Natural killer cell (primary cell): Measurements from ENCODE around the gene OR4D2. TPM values are rescaled to one million over a fixed set of nuclear protein-coding genes. Genes with fewer than 3 reads are reported as not detected.
A peak's percentile ranks its signal among the peaks of the same experiment; 100 is the strongest.

Experiments
- ATAC-seq, 3 donors: fragments of 150-1000 bp in 2 of 3; fragments of 200-7000 bp in 1 of 3; cut with Tn5 transposase; 1 replicate in 1 of 3; 2 replicates in 2 of 3; pipeline ENCODE4 v1.10.0; 2021; ENCODE audit warnings: mild to moderate bottlenecking in 2 of 3, moderate library complexity in 2 of 3
- DNase-seq, 2 donors: peaks; one replicate each; pipeline versions ENCODE4 v3.0.0 to v3.0.0-alpha.2; 2013 to 2021; ENCODE audit warnings: mixed read lengths in 1 of 2
- H3K27ac ChIP-seq: one replicate; pipeline ENCODE4 v1.5.1; 2013; ENCODE audit warnings: mild to moderate bottlenecking, low read length
- H3K27me3 ChIP-seq: one replicate; pipeline ENCODE4 v1.6.1; 2013; ENCODE audit warnings: low read length; ENCODE audit not compliant: control insufficient read depth, insufficient read depth
- H3K36me3 ChIP-seq: one replicate; pipeline ENCODE4 v1.6.1; 2013; ENCODE audit warnings: low read length; ENCODE audit not compliant: control insufficient read depth, insufficient read depth
- H3K4me1 ChIP-seq: one replicate; pipeline ENCODE4 v1.6.1; 2013; ENCODE audit warnings: low read length; ENCODE audit not compliant: control insufficient read depth, insufficient read depth
- H3K4me3 ChIP-seq: one replicate; pipeline ENCODE4 v1.5.1; 2013; ENCODE audit warnings: low read length
- H3K9me3 ChIP-seq: one replicate; pipeline ENCODE4 v1.6.1; 2013; ENCODE audit warnings: low read length; ENCODE audit not compliant: control insufficient read depth, insufficient read depth
- H3K27ac Mint-ChIP-seq, 2 donors: one replicate each; pipeline ENCODE4 v1.8.0; 2022; ENCODE audit warnings: mild to moderate bottlenecking in 2 of 2, mixed read lengths in 2 of 2, moderate library complexity in 1 of 2
- H3K27me3 Mint-ChIP-seq, 2 donors: one replicate each; pipeline ENCODE4 v1.8.0; 2022; ENCODE audit warnings: low read depth in 2 of 2, mixed read lengths in 2 of 2
- H3K36me3 Mint-ChIP-seq: one replicate; pipeline ENCODE4 v1.8.0; 2022; ENCODE audit warnings: mixed read lengths
- H3K4me1 Mint-ChIP-seq, 2 donors: one replicate each; pipeline ENCODE4 v1.8.0; 2022; ENCODE audit warnings: mixed read lengths in 2 of 2
- H3K4me3 Mint-ChIP-seq: one replicate; pipeline ENCODE4 v1.8.0; 2022; ENCODE audit warnings: mild to moderate bottlenecking, moderate library complexity, mixed read lengths
- H3K9me3 Mint-ChIP-seq, 2 donors: one replicate each; pipeline ENCODE4 v1.8.0; 2022; ENCODE audit warnings: mixed read lengths in 2 of 2
- WGBS: methylation state at CpG from one replicate; pipeline ENCODE4 v1.1.7; 2013; ENCODE audit warnings: missing lambda C conversion rate; ENCODE audit not compliant: insufficient coverage; 5-methylcytosine and 5-hydroxymethylcytosine counted together
- intact Hi-C: fragments of 100-400 bp; cut with micrococcal nuclease; formaldehyde crosslinking; loops from one replicate; pipeline ENCODE4 v1.14.2; 2022
- total RNA-seq, 4 donors: library from RNA; stranded (reverse); fragments of 120-200 nt in 1 of 4; gene quantifications; one replicate each; pipeline versions ENCODE4 v1.2.3 to v1.2.4, GENCODE V29; 2013 to 2022
- TF ChIP-seq, protein P1 (sequence below): fragments of 200-600 bp; IDR thresholded peaks from one replicate; pipeline ENCODE4 v1.8.0; 2022; ENCODE audit warnings: antibody characterized with exemption

OR4D2 gene
- total RNA-seq, result not detected
- not detected for total RNA-seq (2013)

DNA sequence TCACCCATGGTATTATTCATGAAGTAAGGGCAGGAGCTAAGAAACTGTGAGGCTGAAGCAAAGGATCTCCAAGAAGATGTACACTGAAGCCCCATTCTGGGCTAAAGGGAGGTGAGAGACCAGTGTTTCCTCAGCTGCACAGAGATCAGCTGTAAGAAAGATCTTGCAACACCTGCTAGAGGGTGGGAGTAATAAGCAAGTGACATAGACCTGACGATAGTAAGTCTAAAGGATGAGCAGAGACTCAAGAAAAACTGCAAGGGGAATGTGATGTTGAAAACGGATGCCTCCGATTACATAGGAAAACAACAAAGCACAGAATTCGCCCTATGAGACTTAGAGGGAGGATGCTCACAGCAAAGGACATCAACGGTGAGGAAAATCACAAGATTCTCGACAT, at the start of gene OR4D2:
OR4D2 (plus strand) TSS at position 301 of the 400 bp plus-strand sequence. CDS start 2,674 bp downstream, outside the sequence.
- no peaks in the 10 kb centered on the region for H3K9me3 ChIP-seq
- H3K27me3 Mint-ChIP-seq, result no peaks in the 10 kb centered on the region
- intact Hi-C loops, result no loop called here
- H3K4me1 ChIP-seq, result peaks cover 23% of the 10 kb centered on the region
- H3K4me3 ChIP-seq, result no peak within 1 kb of the TSS
- WGBS, result 82% methylated on average over 5 of the region's 6 CpGs
- H3K36me3 ChIP-seq, result no peaks in the 10 kb centered on the region
- no peaks in the 10 kb centered on the region for H3K27me3 ChIP-seq
- ATAC-seq (no peak), DNase-seq (no peak)
- TF ChIP-seq, protein P1, sequence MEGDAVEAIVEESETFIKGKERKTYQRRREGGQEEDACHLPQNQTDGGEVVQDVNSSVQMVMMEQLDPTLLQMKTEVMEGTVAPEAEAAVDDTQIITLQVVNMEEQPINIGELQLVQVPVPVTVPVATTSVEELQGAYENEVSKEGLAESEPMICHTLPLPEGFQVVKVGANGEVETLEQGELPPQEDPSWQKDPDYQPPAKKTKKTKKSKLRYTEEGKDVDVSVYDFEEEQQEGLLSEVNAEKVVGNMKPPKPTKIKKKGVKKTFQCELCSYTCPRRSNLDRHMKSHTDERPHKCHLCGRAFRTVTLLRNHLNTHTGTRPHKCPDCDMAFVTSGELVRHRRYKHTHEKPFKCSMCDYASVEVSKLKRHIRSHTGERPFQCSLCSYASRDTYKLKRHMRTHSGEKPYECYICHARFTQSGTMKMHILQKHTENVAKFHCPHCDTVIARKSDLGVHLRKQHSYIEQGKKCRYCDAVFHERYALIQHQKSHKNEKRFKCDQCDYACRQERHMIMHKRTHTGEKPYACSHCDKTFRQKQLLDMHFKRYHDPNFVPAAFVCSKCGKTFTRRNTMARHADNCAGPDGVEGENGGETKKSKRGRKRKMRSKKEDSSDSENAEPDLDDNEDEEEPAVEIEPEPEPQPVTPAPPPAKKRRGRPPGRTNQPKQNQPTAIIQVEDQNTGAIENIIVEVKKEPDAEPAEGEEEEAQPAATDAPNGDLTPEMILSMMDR, result no peak
- no peaks in the 10 kb centered on the region for H3K36me3 Mint-ChIP-seq
- H3K9me3 Mint-ChIP-seq, result no peaks in the 10 kb centered on the region
- H3K4me1 Mint-ChIP-seq, result peaks cover 36 to 37% of the 10 kb centered on the region in 2 donors
- no peak within 1 kb of the TSS for H3K4me3 Mint-ChIP-seq
- peak within 1 kb of the TSS in 1 of 2 donors; percentile 55 for H3K27ac Mint-ChIP-seq
- no peak within 1 kb of the TSS for H3K27ac ChIP-seq

DNA sequence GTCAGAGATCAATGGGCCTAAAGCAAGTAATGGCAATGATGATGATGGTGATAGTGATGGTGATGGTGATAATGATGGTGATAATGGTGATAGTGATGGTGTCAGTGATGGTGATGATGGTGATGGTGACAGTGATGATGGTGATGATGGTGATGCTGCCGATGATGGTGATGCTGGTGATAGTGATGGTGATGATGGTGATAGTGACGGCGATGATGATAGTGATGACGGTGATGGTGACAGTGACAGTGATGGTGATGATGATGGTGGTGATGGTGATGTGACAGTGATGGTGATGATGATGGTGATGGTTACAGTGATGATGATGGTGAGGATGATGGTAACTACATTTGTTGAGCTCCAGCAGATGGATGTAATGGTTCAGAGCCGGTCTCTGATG, 49.4 kb upstream of the OR4D2 start:
- Histone ChIP-seq H3K27ac (no peak overlapping the region), H3K4me3 (no peak overlapping the region), H3K27me3 (no peaks in the 10 kb centered on the region), H3K4me1 (no peaks in the 10 kb centered on the region), H3K9me3 (no peaks in the 10 kb centered on the region), H3K36me3 (no peaks in the 10 kb centered on the region)
- no peak for ATAC-seq
- Mint-ChIP-seq H3K27ac (no peak overlapping the region), H3K27me3 (peaks cover 0 to 22% of the 10 kb centered on the region in 2 donors), H3K36me3 (no peaks in the 10 kb centered on the region), H3K4me1 (peaks cover 5 to 7% of the 10 kb centered on the region in 2 donors), H3K4me3 (no peak overlapping the region), H3K9me3 (no peaks in the 10 kb centered on the region)
- no peak for DNase-seq
- 92% methylated on average over 5 of the region's 5 CpGs for WGBS
- intact Hi-C loops, result no loop called here
- TF ChIP-seq, protein P1, result no peak

DNA sequence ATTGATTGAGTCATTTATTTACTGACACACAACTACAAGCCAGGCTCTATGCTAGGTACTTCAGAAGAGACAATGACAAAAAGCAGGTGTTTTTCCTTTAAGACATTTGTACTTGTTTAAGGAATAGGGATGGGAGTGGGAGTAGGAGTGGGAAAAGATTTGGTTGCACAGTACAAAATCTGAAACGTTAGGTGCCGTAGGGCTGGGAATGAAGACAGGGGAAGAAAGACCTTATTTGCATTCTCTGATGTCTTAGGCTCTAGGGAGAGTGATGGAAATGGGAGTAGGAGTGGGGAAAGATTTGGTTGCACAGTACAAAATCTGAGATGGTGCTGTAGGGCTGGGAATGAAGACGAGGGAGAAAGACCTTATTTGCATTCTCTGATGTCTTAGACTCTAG, 47.3 kb upstream of the OR4D2 start:
- no peaks in the 10 kb centered on the region for H3K36me3 Mint-ChIP-seq
- intact Hi-C loops, result no loop called here
- Histone ChIP-seq H3K4me3 (no peak overlapping the region), H3K4me1 (no peaks in the 10 kb centered on the region), H3K27me3 (no peaks in the 10 kb centered on the region), H3K9me3 (no peaks in the 10 kb centered on the region), H3K36me3 (no peaks in the 10 kb centered on the region), H3K27ac (no peak overlapping the region)
- 72% methylated on average over 3 of the region's 3 CpGs for WGBS
- peaks cover 5 to 7% of the 10 kb centered on the region in 2 donors for H3K4me1 Mint-ChIP-seq
- no peaks in the 10 kb centered on the region for H3K9me3 Mint-ChIP-seq
- H3K4me3 Mint-ChIP-seq, result no peak overlapping the region
- H3K27ac Mint-ChIP-seq, result no peak overlapping the region
- H3K27me3 Mint-ChIP-seq, result peaks cover 0 to 22% of the 10 kb centered on the region in 2 donors
- no peak for ATAC-seq
- DNase-seq, result no peak
- TF ChIP-seq, protein P1, result no peak

DNA sequence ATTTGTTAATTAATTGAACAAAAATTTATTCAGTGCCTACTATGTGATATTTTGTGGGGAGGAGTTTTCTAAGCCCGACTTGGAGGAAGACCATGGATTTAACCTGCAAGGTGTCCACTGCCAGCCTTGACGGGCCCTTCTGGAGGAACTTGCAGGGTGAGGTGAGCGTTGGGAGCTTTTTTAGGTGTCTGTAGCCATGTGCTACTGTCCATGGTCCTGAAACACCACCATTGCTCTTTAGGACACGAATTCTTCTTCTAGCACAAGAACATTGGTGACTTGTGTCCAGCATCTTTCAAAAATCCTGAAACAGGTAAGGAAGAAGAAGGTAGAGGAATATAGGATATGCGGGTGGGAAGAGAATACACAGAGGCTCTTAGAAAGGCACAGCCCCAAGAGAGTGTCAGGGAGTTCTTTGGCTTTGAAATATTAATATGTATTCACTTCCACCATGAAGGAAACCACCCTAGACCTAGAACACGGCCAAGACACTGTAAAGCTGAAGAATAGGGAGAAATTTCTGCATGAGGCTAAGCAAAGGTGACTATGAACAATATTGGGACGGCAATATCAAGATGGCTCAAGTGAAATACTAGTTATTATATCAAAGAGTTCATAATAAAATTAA, 46.5 kb upstream of the OR4D2 start:
- H3K27me3 Mint-ChIP-seq, result peaks cover 0 to 22% of the 10 kb centered on the region in 2 donors
- peak in 2 of 3 donors; percentile 49 to 65 for ATAC-seq
- no peak overlapping the region for H3K27ac Mint-ChIP-seq

More for the DNA sequence above, 46.5 kb upstream of the OR4D2 start:
- H3K9me3 ChIP-seq, result no peaks in the 10 kb centered on the region
- no peak overlapping the region for H3K4me3 ChIP-seq
- DNase-seq, result peak in 1 of 2 donors; percentile 85
- no peaks in the 10 kb centered on the region for H3K4me1 ChIP-seq
- no peaks in the 10 kb centered on the region for H3K36me3 Mint-ChIP-seq
- no peaks in the 10 kb centered on the region for H3K27me3 ChIP-seq
- H3K9me3 Mint-ChIP-seq, result no peaks in the 10 kb centered on the region
- no peaks in the 10 kb centered on the region for H3K36me3 ChIP-seq
- intact Hi-C loops, result no loop called here
- peaks cover 5 to 7% of the 10 kb centered on the region in 2 donors for H3K4me1 Mint-ChIP-seq
- TF ChIP-seq, protein P1, result no peak
- H3K27ac ChIP-seq, result no peak overlapping the region
- 0% methylated on average over 3 of the region's 7 CpGs for WGBS
- H3K4me3 Mint-ChIP-seq, result no peak overlapping the region
